HG03045 (cell line): ENCODE measurements around the gene LSAMP.

ENCODE experiments used
- ATAC-seq: cut with Tn5 transposase; IDR thresholded peaks from one replicate; pipeline ENCODE4 v1.9.1; 2021; ENCODE audit warnings: mild to moderate bottlenecking, moderate library complexity; ENCODE audit not compliant: unreplicated experiment

LSAMP gene

DNA sequence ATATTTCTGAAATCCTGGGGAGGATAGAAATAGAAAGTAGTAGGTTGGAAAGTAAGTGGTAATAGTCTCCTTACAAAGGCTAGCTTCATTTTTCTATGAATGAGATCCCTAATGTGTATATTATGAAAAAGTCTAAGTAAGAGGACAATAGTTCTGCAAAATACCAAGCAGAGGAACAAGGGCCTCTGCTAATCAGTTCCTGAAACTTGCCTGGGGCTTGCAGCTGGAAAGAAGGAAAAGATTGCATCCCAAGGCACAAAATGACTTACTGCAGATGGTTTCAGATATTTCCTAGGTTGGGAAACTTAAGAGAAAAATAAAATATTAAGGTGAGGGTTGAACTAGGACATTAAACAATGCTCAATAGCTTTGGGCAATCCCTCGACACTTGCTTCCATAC lies 528.4 kb downstream of the LSAMP start:
- no peak for ATAC-seq

DNA sequence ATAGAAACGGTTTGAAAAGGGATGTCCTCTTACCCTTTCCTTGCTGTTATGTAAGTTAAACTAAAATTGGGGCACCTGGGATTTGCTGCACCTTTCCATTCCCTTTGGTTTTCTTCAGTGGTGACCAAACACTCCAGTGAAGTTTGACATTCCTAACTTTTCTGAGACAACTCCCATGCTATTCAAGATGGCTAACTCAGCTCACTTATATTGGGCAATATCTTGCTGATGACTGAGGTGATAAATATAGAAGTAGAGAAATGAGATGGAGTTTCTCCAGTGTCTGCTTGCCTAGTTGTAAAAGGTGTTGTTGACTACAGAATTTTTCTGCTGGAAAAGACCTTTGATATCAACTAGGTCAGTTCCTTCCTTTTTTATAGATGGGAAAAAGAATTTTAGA lies 530.2 kb downstream of the LSAMP start:
- no peak for ATAC-seq

DNA sequence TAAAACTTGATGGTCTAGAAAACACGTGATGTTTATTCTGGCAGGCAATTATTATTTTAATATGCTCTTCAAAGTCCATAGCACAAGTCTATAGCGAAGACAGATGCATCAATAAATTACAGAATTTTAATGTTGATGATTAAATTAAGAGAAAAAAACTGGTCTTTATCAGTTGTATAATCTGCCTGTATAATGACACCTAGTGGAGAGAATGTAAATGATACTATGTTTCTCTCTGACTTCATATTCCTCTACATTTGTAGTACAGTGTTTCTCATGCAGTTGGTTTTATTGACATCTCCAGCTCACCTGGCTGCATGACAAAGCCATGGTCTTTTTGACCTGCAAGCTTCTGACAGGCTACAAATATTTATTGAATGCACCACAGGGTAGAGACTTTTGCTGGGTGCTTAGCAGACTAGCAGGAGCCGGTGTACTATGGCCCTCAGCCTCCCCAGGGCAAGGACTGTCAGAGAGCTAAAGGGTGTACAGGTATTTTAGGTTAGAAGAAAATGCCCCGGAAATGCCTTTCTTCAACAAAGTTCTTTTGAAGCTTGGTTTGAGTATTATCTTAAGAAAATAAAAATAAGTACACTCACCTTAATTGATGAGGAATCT lies 532.1 kb downstream of the LSAMP start:
- ATAC-seq = no peak

DNA sequence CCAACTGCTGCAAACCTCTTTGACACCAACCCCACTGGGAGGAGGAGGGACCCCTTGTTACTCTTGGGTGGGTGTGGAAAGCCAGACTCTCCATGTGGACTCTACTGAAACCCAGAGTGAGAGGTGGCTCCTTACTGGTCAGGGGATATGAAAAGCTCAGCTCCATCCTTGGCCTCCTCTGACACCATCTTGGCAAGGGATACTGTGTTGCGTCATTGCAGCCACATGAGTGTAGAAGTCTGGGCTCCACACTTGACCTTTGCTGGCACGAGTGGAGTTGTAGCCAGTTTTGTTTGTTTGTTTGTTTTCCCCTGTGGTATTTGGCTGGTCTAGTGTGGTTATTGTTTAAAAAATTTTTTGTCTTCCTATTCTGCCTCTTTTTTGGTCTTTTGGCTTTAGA lies 532.9 kb downstream of the LSAMP start:
- ATAC-seq = no peak

DNA sequence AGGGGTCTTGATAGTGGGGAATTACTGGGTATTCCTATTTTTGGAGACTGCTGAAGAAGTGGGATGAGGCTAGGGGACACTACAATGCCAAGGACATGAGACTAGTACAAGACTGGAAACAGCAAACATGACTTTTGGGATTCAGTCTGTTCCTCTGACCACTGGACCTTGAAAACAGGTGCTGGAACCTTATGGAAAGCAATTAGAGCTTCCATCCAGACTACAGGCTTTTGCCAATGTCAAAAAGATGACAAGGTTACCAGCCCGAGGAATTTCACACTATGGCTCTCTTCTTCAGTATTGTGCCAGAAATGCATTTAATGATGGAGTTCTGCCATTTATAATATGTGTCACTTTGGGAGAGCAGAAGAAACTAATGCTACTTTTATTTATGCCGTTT lies 539.4 kb downstream of the LSAMP start:
- ATAC-seq = no peak

DNA sequence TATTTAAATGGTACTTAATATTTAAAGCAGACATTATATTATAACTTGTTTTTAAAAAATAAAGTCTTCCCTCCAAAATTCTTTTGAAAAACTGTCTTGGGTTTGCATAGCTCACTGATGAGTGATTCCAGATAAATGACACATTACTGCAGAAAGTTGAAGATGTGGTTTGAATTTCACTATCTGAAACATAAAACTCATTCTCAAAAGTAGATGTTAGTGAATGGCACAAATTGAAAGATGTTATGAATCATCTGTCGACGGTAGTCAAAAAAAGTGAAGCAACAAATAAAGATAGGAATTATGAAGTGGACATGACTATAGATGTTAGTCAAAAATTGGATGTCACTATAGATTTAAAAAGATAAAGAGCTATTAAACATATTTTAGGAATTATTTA lies 541.4 kb downstream of the LSAMP start:
- no peak for ATAC-seq

DNA sequence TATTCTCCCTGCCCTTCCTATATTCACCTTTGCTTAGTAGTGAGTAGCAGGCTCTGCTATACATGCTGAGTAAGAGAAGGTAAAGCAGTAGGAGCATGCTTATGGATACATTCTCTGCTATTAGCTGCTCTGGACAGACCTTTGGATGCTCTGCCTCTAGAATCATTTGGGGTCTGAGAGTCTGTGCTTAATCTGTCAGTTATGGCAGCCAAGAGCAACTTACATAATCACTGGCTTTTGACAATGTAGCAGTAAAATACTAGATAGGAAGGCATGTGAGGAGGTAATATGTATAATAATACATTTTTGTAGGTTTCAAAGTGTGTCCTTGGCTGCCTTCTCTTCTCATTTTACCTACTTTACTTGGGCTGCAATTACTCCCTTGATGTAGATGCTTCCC lies 544.3 kb downstream of the LSAMP start:
- ATAC-seq = no peak

DNA sequence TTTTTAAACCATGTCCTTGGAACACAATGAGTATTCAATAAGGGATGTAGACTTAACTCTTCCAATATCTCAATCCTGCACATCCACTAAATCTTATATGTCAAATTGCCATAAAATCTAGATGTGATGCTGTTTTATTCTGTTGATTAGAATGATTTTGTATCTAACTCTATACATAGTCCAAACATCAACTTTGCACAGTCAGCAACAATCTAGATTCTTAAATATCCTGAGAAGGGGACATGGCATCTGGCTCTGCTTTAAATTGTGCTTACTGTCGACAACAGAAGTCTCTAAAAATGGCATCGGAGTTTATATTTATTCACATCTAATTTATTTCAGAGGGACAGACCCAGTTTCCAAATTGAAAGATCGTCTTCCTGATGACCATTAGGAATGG lies 545.8 kb downstream of the LSAMP start:
- no peak for ATAC-seq

DNA sequence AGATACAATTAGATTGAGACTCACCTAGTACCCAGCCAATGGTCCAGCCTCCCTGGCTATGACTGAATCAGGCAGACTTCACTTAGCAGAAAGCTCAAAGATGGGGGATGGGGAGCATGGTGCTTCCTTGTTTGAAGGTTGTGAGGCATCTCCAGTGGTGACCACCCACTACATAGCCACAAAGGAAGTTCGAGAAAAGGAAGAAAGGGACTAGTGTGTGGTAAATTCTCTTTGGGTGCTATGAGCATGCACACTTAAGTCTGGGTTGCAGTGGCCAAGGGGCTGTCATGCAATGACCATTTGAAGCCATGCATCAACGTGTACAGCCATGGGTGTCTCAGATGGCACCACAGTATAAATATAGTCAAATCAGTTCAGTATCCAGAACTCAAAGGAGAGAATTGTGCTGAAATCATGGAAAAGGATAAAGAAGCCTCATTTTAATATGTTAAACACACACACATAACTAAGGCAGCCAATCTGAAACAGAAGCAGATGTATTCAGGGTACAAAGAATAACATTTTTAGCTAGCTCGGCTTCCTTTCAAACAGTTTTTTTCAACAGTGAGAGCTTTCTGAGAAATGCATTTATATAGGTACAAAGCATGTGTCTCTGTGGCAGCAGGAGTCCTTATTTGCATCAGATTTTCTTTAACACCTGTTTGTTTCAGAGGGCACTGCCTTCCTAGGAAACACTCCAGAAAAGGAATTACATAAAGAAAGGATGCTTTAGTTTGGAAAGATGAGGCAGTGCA lies 546.5 kb downstream of the LSAMP start:
- ATAC-seq = no peak

DNA sequence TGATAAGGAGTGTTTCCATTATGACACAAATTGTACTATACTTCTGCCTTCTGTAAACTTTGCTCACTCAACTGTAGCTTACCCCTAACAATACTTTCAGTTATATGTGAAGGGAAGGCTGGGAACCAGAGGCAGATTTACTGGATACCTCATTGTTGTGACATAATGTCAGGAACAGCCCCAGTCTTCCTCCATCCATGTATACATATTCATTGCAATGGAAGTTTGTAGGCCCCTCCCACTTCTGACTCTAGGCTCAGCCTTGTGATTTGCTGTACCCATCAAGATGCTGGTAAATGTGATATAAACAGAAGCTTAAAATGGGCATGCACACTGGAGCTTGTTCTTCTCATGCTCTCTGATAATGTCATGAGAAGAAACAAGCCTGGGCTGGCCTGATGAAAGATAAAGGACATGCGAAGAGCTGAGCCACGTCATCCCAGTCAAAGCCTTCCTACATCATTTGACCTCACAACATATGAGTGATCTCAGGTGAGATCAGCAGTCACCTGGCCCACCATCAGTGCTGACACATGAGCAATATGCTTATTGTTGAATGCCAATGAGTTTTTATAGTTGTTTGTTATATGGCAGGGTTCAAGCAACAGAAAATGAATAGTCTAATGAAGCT lies 554.2 kb downstream of the LSAMP start:
- no peak for ATAC-seq

DNA sequence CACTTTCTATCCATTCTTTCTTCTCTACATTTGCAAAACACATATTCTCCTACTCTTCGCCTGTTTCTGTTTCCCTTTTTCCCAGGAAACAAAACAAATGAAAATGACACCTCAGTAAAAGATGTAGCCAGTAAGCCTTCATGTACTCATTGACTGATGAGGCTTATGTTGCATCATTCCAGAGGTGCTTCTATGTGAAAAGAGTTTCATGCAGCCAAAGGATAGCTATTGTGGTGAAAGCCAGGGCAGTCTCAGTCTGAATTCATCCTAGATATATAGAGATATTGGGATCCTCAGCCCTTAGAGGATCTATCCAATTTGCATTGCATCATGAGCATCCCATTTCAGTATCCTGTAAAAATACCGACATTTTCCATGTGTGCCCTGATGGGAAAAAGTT lies 554.7 kb downstream of the LSAMP start:
- ATAC-seq = no peak

DNA sequence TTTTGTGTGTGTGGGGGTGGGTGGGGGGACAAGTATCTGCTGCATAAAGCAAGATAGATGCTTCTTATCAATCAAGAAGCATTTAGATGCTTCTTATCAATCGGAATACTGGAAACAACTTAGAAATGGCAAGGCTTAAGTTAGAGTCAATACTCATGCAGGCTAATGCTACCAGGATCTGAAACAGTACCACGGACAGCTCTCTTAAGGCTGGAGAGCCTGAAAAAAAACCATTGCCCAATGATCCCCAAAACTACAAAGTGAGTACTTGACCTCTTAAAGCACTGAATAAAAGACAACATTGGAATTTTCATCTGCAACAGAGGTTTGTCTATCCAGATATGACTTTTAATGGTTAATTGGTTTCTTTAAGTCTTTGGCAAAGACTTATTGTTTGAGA lies 559.7 kb downstream of the LSAMP start:
- ATAC-seq = no peak

DNA sequence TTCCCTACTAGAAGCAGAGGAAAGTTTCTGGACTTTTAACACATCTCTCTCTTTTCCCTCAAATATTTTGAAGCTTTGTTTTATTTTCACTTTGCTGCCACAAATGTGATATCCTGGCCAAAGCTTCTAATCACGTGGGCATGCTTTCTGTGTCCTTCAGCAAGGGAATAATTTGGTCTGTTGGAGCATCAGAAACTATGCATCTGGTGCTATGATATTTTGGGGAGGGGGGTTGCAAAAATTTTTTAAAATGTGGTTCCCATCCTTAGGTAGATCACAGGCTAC lies 567.7 kb downstream of the LSAMP start:
- ATAC-seq = no peak

DNA sequence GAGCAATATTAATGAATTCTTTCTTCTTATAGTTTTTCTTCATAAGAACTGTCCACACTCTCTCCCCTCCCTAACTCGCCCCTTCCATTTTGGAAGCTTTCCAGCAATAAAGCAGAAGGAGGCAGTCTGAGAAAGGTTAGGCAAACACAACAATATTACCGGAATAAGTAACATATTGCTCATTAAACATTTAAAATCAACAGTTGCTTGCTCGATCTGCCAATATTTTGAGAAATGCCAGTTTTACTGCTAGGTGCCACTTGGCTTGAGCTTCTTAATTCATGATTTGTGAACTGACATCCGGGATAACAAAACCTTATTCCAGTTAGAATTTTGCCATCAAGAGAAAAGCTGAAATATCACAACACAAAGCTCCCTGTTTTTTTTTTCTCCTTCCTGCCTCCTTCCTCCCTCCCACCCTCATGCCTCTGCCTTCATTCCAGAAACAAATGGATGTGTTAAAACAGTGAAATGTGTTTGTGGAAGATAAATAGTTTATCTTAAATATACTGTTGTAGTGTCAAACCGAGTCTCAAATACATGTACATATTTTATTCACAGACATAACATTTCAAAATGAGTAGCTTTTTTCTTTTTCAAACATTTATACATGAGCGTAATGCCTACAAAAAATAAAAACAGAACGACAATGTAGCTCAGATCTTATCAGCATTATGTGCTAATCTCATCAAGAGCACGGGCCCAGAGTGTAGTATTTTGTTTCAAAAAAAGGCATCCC lies 568.2 kb downstream of the LSAMP start:
- ATAC-seq = no peak

DNA sequence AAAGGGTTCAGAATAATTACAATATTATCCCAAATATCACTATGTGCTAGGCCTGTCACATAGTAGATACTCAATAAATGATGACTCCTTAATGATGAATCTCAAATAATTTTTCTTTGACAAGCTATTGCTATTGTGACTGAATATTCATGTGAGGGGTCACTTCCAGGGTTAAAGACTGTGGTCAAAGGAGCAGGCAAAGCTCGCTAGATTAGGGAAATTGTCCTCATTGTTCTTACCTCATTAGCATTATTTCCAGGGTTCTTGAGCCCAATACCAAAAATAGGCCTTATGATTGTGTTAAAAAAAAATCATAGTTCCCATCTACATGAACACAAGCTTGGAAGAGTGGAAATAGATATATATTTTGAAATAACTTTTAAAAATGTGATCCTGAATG lies 569.8 kb downstream of the LSAMP start:
- ATAC-seq = no peak

DNA sequence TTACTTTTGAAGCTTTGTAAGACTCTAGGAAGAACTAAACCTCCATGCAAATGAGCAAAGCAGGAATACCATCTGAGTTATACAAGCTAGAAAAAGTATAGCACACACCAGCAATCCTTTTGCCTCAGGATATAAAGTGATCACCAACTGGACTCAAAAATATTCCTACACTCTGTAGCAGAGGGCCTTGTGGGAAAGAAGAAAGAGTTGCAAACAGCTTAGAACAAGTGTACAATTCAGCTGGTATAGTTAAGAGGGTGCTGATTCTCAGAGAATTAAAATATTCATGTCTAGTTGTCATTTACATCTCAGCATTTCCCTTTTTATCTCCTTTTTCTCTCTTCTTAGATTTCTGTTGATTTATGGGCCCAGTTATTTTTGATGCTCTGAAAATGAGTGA lies 573.6 kb downstream of the LSAMP start:
- no peak for ATAC-seq

DNA sequence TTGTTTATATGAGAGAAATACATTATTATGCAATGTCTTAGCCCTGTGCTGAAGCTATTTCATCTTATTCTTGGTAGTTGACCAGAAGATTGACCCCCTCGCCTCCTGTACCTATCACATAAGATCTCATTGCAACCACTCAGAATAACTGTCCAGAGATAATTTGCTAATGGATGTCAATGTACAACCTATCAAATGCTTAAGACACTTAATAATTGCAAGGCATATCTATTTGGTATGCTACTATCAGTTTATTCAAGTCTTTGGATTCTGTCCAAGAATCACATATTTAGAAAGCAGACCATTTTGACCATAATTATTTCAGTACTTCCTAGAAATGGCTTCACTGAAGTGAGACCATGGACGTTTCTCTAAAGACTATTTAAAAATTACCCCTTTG lies 580.4 kb downstream of the LSAMP start:
- no peak for ATAC-seq

DNA sequence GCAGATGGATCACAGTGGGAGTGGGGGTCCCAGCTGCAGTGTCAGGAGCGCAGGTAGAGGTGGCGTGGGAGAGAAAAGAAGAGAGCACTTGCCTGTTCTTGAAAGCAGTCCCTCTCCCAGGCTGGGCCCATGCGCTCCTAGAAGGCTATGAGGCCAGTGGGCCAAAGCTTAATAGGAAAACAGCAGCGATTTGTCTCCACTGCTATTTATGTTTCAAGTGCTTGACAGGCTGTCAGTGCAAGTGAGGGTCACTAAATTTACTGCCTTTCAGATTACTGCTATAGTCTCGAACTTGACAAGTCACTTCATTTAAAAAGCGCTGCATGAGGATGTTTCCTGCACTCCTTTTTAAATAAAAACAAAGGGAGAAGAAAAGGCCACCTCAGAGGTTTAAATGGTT lies 582.4 kb downstream of the LSAMP start:
- no peak for ATAC-seq

DNA sequence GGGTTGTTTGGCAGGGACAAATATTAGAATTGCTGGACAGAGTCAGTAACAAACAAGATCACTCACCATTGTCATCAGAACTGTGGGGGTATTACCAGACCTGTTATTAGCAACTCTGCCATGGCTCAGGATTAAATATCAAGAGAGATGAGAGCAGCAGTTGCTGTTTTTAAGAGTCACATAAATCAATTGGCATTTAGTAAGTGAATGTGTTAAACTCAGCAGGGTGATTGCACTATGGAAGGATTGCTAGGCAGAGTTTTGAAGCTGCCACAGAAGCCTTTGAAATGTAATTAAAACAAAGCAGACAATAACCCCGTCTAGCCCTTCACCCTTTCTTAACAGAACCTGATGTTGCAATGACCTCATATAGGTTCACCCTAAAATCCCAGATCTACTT lies 583.2 kb downstream of the LSAMP start:
- no peak for ATAC-seq

DNA sequence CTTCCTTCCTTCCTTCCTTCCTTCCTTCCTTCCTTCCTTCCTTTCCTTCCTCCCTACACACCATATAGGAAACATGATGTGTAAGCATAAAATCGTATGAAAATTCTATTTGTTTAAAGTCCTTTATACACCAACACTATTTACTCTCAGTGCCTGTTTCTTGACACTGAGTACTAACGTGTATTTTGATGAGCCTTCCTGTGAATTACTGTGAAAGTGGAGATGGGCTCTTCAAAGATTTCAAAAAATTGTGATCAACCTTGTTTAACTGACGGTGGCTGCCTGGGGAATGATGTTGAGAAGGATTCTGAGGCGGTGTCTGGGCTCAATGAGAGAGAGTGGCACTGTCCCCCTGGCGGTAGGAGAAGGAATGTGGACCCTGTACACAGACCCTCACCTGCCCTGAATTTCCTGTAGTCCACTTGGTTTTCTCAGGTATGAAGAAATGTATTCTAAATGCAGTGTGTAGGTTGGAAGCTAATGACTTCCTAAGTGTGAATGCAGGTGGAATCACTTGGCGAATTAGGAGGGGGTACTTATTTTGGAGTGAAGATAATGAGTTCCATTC lies 584.0 kb downstream of the LSAMP start:
- no peak for ATAC-seq

DNA sequence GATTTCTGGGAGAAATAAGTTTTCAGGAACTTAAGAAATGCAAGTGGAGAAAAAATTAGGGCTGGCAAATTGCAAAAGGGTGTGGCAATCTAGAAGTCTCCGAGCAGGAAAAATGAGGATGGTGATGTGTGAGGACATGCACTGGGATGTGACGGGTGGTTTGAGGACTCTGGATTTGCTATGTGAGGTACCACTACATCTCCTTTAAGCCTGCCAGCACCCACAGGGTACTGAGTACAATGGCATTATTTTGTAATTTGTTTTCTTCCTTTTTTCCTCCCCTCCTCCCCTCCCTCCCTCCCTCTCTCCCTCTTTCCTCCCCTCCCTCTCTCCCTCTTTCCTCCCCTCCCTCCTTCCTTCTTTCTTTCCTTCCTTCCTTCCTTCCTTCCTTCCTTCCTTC lies 584.5 kb downstream of the LSAMP start:
- no peak for ATAC-seq
